ENCODE results near the gene TSPAN13.

The TSPAN13 gene

GRCh38 chr7:16816824-16817223, 63.3 kb downstream of the TSPAN13 start:
- DNase-seq = no peak

- DNase-seq = no peak
These were observed 64.0 kb downstream of the TSPAN13 start for GRCh38 chr7:16817536-16817935.

GRCh38 chr7:16818732-16819131, 65.2 kb downstream of the TSPAN13 start:
- DNase-seq = no peak

- DNase-seq = no peak
These were observed 68.5 kb downstream of the TSPAN13 start for GRCh38 chr7:16822029-16822428.

- no peak for DNase-seq
These were observed 72.5 kb downstream of the TSPAN13 start for GRCh38 chr7:16826060-16826459.

- no peak for DNase-seq
These were observed 79.8 kb downstream of the TSPAN13 start for GRCh38 chr7:16833373-16833772.

Measured in CD4-positive, alpha-beta T cell treated with Interleukin-17A for 1 hour (primary cell).